Activated naive CD4-positive, alpha-beta T cell treated with anti-CD3 and anti-CD28 coated beads, Interleukin-2, amount 10 ng/mL, durations not matched to agents 7 days and 5 days (primary cell): ENCODE data around the gene FUCA1.
A peak's percentile ranks its signal among the peaks of the same experiment; 100 is the strongest.

ENCODE experiments used
- CTCF ChIA-PET: fragments of 350-600 bp; sonication (Branson Sonifier 250); formaldehyde crosslinking; loops from one replicate; lab custom pipeline; 2021; ENCODE audit warnings: antibody characterized with exemption; lab: Charles Lee
- DNase-seq: peaks from one replicate; pipeline ENCODE4 v3.0.0-alpha.2; 2020
- H3K27ac Mint-ChIP-seq: one replicate; pipeline ENCODE4 v1.8.0; 2021; ENCODE audit warnings: mild to moderate bottlenecking, moderate library complexity, mixed read lengths
- H3K27me3 Mint-ChIP-seq: one replicate; pipeline ENCODE4 v1.8.0; 2021; ENCODE audit warnings: mild to moderate bottlenecking, mixed read lengths
- H3K36me3 Mint-ChIP-seq: one replicate; pipeline ENCODE4 v1.8.0; 2021; ENCODE audit warnings: mixed read lengths
- H3K4me1 Mint-ChIP-seq: one replicate; pipeline ENCODE4 v1.8.0; 2021; ENCODE audit warnings: mixed read lengths
- H3K4me3 Mint-ChIP-seq: one replicate; pipeline ENCODE4 v1.8.0; 2021; ENCODE audit warnings: mild to moderate bottlenecking, moderate library complexity, mixed read lengths
- H3K9me3 Mint-ChIP-seq: one replicate; pipeline ENCODE4 v1.8.0; 2021; ENCODE audit warnings: mixed read lengths

The FUCA1 gene

DNA sequence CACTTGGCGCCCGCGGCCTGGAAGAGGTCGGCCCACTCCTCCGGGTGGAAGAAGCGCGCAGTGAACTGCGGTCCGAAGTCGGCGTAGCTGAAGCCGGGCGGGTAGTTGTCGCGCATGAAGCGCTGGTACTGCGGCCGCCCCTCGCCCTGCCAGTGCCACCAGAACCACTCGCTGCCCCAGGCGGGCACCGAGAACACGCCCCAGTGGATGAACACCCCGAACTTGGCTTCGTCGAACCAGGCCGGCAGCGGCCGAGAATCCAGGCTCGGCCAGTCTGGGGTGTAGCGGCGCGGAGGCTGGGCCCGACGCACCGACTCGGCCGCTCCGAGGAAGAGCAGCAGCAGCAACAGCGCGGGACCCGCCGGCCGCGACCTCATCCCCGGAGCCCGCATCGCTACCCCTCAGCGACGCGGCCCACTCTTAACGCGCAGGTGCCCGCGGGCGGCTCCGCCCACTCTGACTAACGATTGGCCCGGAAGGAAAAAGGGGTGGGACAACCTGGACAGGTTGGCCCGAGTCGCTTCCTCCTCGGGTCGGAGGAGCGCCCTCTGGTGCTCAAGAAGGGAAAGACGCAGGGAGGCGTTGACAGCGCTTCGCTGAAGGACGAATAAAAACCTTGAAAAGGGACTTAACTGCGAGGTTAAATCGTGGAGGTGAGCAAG lies at the start of gene FUCA1:
TSS of gene FUCA1 (minus strand) at position 396 of the 662 bp plus-strand sequence. CDS start at position 392, 4 bp downstream.
- CTCF ChIA-PET = interaction anchor here (0.8 to 1.3 kb wide), 4 partner anchors 24 to 96 kb away, joined by 3 to 8 read pairs (median 4); no protein-coding TSS in a partner anchor
- peak within 1 kb of the TSS; percentile 70 for H3K4me3 Mint-ChIP-seq
- peak; percentile 97 for DNase-seq

DNA sequence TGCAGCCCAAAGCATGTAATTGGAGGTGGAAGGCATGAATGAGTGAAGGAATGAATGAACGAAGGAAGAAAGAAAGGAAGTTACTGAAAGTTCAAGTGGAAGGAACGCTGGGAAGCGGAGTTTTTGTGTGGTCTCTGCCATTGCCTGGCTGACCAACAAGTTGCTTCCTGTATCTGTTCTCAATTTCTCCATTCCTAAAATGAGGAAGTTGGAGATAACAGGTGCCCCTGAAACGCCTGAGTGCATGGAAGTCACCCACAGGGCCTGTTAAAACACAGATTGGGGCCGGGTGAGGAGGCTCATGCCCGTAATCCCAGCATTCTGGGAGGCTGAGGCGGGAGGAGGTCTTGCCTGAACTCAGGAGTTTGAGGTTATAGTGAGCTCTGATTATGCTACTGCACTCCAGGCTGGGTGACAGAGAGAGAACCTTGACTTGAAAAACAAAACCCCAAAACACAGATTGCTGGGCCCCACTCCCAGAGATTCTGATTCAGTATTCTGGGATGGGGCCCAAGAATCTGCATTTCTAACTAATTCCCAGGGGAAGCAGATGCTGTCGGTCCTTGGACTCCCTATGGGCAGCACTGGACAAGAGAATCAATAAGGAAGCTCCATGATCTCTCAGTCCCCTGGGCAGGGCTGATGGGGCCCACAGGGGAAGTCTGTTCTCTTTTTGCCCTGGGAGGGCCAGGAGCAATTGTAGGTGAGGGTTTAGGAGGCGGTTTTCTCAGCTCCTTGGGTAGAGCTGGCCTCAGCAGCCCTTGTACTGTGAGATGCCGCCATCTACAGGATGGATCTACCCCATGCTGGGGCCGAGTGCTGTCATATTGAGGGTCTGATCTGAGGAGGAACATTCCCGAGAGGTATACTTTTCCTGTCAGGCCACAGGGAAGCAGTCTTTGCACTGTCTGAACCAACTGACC lies 48.4 kb upstream of the FUCA1 start:
- Mint-ChIP-seq H3K27ac (no peak overlapping the region), H3K27me3 (peaks cover 16% of the 10 kb centered on the region), H3K4me3 (no peak overlapping the region), H3K9me3 (no peaks in the 10 kb centered on the region), H3K4me1 (peaks cover 34% of the 10 kb centered on the region), H3K36me3 (no peaks in the 10 kb centered on the region)
- DNase-seq = peak; percentile 78
- CTCF ChIA-PET = interaction anchor here (0.6 to 4.6 kb wide), 16 partner anchors 15 to 371 kb away, joined by 3 to 81 read pairs (median 4); partner anchors contain the start of genes HMGCL and LYPLA2

More for the DNA sequence above, at the start of gene FUCA1:
- no peaks in the 10 kb centered on the region for H3K9me3 Mint-ChIP-seq
- H3K27ac Mint-ChIP-seq = peak within 1 kb of the TSS; percentile 12
- peaks cover 26% of the 10 kb centered on the region for H3K4me1 Mint-ChIP-seq
- peaks cover 2% of the 10 kb centered on the region for H3K36me3 Mint-ChIP-seq
- H3K27me3 Mint-ChIP-seq = peaks cover 20% of the 10 kb centered on the region

DNA sequence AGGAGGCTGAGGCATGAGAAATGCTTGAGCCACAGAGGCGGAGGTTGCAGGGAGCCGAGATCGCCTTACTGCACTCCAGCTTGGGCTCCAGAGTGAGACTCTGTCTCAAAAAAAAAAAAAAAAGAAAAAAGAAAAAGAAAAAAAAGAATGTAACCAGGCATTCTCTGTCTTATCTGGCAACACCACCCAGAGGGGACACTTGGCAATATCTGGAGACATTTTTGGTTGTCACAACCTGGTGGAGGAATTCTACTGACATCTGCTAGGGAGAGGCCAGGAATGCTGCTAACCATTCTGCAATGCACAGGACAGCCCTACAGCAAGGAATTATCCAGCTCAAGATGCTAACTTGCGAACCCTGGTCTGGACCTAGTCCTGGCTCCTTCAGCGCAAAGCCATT lies 47.4 kb upstream of the FUCA1 start:
- Mint-ChIP-seq H3K27me3 (peaks cover 16% of the 10 kb centered on the region), H3K4me1 (peaks cover 44% of the 10 kb centered on the region), H3K9me3 (peaks cover 1% of the 10 kb centered on the region), H3K36me3 (no peaks in the 10 kb centered on the region), H3K4me3 (no peak overlapping the region), H3K27ac (no peak overlapping the region)
- CTCF ChIA-PET = interaction anchor here (0.6 to 4.6 kb wide), 5 partner anchors 106 to 161 kb away, joined by 4 to 81 read pairs (median 11); no protein-coding TSS in a partner anchor
- DNase-seq = no peak

DNA sequence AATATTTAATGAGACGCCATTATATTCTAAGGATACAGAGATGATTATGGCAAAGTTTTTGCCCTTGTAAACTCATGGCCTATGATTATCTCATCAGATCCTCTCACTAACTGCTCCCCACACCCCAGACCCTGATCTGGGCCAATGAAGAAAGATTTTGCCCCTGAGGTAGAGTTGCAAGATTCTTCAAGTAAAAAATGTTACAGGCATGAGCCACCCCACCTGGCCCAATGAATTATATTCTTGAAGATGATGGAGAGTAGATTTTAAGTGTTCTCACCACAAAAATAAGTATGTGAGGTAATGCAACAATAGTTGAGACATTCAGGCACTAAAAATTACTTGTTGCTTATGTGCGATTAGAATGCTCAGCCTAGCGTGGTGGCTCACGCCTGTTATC lies 46.8 kb upstream of the FUCA1 start:
- H3K4me1 Mint-ChIP-seq = peaks cover 48% of the 10 kb centered on the region
- H3K4me3 Mint-ChIP-seq = no peak overlapping the region
- peaks cover 13% of the 10 kb centered on the region for H3K27me3 Mint-ChIP-seq
- no peak for DNase-seq
- H3K27ac Mint-ChIP-seq = no peak overlapping the region
- no peaks in the 10 kb centered on the region for H3K36me3 Mint-ChIP-seq
- H3K9me3 Mint-ChIP-seq = peaks cover 1% of the 10 kb centered on the region
- CTCF ChIA-PET = interaction anchor here (3.0 to 4.6 kb wide), 2 partner anchors 106 to 144 kb away, joined by 48 to 81 read pairs; no protein-coding TSS in a partner anchor

DNA sequence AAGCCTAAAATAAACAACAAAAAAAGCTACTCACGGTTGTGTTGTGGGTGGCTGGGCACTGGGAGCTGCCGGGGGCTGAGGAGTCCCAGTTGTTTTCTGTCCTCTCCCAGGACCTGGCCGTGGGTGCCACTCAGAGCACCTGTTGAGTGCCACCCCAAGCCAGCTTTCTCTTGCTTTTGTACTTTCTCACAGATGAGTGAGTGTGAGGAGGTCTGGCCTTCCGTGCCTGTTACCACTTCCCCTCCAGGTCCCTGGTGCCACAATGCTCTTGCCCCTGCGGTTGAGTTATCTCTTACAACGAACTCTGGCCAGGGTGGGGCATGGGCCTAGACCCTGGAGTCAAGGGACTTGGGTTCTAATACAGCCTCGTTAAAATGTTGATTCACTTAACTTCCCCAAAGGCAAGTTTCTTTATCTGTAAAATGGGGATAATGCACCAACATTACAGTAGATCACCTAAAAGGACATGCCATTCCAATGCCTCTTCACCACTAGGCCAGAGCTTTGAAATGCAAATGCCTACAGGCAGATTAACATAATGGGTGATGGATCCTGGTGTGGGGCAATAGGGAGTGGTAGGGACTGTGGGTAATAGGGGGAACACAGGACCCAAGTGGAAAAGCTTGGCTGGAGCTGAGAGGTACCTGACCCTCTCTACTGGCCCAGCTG lies 45.3 kb upstream of the FUCA1 start, which contains the start of gene CNR2:
TSS of gene CNR2 (minus strand) at position 151 of the 669 bp plus-strand sequence. CDS start 37,745 bp downstream, outside the sequence.
- Mint-ChIP-seq H3K9me3 (peaks cover 1% of the 10 kb centered on the region), H3K36me3 (no peaks in the 10 kb centered on the region), H3K27ac (peak within 1 kb of the TSS; percentile 69), H3K27me3 (peaks cover 15% of the 10 kb centered on the region), H3K4me1 (peaks cover 60% of the 10 kb centered on the region), H3K4me3 (peak within 1 kb of the TSS; percentile 18)
- DNase-seq = peak; percentile 48
- CTCF ChIA-PET = interaction anchor here (1.4 to 1.6 kb wide), 2 partner anchors 36 to 103 kb away, joined by 3 to 6 read pairs; no protein-coding TSS in a partner anchor

DNA sequence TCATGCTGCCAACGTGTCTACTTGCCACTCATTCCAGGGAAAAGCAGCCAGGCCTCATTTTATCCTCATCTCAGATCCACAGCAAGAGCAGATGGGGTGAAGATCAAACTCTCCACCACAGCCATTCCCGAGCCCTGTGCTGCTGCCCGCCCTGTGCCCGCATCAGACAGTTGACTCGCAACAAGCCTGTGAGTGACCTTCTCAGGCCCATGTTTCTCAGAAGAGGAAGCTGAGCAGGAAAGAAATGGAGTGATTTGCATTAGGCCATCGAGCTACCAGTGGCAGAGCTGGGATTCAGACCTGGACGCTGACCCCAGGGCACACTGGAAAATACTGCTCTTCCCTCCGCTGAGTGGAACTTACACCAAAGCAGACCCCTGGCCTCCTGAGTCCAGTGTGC lies 43.8 kb upstream of the FUCA1 start:
- no peak overlapping the region for H3K27ac Mint-ChIP-seq
- peaks cover 60% of the 10 kb centered on the region for H3K4me1 Mint-ChIP-seq
- no peak for DNase-seq
- peaks cover 14% of the 10 kb centered on the region for H3K27me3 Mint-ChIP-seq
- H3K36me3 Mint-ChIP-seq = no peaks in the 10 kb centered on the region
- CTCF ChIA-PET = interaction anchor here (0.6 to 1.4 kb wide), 2 partner anchors 140 to 178 kb away, joined by 3 read pairs; no protein-coding TSS in a partner anchor
- H3K4me3 Mint-ChIP-seq = no peak overlapping the region
- H3K9me3 Mint-ChIP-seq = peaks cover 1% of the 10 kb centered on the region

DNA sequence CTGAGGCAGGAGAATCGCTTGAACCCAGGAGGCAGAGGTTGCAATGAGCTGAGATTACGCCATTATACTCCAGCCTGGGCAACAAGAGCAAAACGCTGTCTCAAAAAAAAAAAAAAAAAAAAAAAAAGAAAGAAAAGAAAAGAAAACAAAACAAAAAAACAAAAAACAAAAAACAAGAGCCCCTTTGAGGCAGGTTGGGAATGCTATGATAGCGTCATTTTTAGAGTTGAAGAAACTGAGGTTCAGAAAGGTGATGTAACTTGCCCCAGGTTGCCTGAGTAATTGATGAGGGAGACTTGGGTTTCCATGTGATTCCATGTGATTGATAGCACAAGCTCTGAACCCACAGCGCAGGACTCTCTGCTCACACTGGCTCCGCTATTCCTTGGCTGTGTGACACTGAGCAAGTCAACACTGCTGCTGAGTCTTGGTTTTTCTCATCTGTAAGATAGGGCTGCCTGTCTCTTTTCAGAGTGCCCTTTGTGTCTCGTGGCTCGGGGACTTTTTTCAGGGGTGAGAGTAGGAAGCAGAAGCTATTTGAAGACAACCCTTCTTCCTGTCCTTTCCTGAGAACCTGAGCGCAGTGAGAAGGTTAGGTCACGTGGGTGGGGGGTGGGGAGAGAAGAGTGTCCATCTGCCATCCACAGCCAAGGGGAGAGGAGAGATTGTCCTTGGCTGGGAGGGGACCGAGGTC lies 42.6 kb upstream of the FUCA1 start:
- Mint-ChIP-seq H3K36me3 (no peaks in the 10 kb centered on the region), H3K27me3 (peaks cover 6% of the 10 kb centered on the region), H3K4me1 (peaks cover 60% of the 10 kb centered on the region), H3K4me3 (peak overlapping the region; percentile 24), H3K27ac (peak overlapping the region; percentile 75), H3K9me3 (peaks cover 1% of the 10 kb centered on the region)
- CTCF ChIA-PET = interaction anchor here (0.8 to 1.4 kb wide), 2 partner anchors 100 to 139 kb away, joined by 3 read pairs; no protein-coding TSS in a partner anchor
- DNase-seq = peak; percentile 27

DNA sequence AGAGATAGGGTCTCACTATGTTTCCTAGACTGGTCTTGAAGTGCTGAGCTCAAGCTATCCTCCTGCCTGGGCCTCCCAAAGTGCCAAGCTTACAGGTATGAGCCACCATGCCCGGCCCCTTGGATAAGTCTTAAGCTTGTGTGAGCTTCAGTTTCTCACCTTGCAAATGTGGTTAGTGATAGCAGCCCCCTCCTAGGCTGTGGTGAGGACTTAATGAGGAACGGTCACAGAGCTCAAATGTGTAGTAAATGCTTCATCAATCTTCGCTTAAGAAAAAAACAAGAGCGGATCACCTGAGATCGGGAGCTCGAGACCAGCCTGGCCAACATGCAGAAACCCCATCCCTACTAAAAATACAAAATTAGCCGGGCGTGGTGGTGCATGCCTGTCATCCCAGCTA lies 42.1 kb upstream of the FUCA1 start:
- no peak overlapping the region for H3K27ac Mint-ChIP-seq
- CTCF ChIA-PET = interaction anchor here (0.7 kb wide), 1 partner anchor 138 kb away, joined by 3 read pairs; no protein-coding TSS in a partner anchor
- H3K9me3 Mint-ChIP-seq = peaks cover 1% of the 10 kb centered on the region
- DNase-seq = no peak
- no peaks in the 10 kb centered on the region for H3K36me3 Mint-ChIP-seq
- no peak overlapping the region for H3K4me3 Mint-ChIP-seq
- peaks cover 9% of the 10 kb centered on the region for H3K27me3 Mint-ChIP-seq
- peaks cover 62% of the 10 kb centered on the region for H3K4me1 Mint-ChIP-seq

DNA sequence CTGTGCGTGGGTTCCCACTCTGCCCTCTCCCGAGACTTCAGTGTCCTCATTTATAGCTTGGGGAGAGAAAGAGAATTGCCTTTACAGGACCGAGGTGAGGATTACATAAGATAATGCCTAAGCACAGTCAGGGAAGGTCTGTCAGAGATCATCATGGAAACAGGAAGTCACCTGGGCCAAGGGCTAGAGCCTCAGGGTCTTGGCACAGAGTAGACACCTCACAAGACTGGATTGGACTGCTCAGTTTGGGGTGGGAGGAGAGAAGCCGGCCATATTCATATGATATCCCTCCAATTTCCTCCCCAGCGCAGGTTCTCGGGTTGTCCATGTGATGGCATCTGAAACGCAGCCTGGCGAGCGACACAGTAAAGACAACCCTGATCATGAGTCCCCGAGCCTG lies 41.3 kb upstream of the FUCA1 start:
- no peak overlapping the region for H3K27ac Mint-ChIP-seq
- CTCF ChIA-PET = interaction anchor here (0.7 to 1.1 kb wide), 2 partner anchors 138 to 140 kb away, joined by 3 read pairs; no protein-coding TSS in a partner anchor
- H3K9me3 Mint-ChIP-seq = peaks cover 1% of the 10 kb centered on the region
- peaks cover 63% of the 10 kb centered on the region for H3K4me1 Mint-ChIP-seq
- no peak for DNase-seq
- peaks cover 17% of the 10 kb centered on the region for H3K27me3 Mint-ChIP-seq
- H3K4me3 Mint-ChIP-seq = no peak overlapping the region
- no peaks in the 10 kb centered on the region for H3K36me3 Mint-ChIP-seq

DNA sequence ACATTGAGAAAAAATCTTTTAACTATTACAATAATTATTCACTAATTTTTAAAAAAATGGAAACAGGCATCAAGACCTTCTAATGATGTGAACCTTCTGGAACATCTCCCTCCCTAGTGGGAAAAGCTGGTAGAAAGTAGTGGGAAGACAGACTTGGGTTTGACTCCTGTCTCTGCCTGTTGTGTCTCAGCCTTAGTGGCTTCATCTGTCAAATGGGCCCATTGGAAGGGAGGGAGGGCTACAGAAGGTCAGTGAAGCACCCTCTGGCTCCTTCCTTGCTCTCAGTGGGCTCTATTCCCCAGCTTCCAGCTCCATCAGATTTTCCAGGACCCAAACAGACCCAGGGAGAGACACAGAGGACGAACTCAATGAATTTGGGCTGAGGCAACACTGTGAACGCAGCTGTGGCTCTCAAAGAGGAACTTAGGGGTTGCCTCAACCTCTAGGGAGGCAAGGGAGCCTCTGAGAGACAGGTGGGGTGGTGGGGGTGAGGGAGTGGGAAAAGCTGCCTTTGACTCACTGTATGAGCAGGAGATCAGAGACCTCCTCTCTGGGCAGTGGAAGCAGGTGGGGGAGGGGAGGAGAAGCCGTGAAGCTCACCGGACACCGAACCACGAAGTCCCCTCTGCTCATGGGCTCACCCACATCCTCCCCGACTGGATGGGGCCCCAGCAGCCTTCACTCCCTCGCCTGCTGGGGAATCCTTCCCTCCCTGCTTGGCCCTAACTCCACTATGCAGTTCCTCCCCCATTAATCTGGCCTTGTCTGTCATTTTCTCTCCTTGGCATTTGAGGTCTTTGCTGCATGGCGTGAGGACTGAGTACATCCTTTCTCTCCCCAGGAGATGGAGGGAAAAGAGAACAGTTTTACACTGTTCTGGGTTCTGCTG lies 40.6 kb upstream of the FUCA1 start:
- Mint-ChIP-seq H3K27me3 (peaks cover 24% of the 10 kb centered on the region), H3K27ac (no peak overlapping the region), H3K36me3 (no peaks in the 10 kb centered on the region), H3K4me3 (no peak overlapping the region), H3K9me3 (peaks cover 1% of the 10 kb centered on the region), H3K4me1 (peaks cover 59% of the 10 kb centered on the region)
- DNase-seq = peak; percentile 53
- CTCF ChIA-PET = interaction anchor here (1.0 to 1.1 kb wide), 3 partner anchors 99 to 139 kb away, joined by 3 to 8 read pairs (median 3); no protein-coding TSS in a partner anchor

DNA sequence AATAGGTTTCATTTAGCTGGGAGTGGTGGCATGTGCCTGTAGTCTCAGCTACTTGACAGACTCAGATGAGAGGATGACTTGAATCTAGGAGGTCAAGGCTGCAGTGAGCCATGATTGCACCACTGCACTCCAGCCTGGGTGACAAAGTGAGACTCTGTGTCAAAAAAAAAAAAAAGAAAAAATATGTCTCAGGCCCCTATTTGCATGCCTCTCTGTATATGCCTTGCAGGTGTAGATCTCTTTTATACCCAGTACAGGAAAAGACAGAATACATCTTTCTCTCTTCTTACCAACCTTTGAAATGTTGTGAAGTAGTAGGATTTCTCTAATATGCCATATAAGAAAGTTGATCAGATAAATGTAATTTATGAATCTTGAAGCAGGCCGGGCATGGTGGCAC lies 38.6 kb upstream of the FUCA1 start:
- Mint-ChIP-seq H3K4me1 (peaks cover 40% of the 10 kb centered on the region), H3K36me3 (no peaks in the 10 kb centered on the region), H3K4me3 (no peak overlapping the region), H3K27ac (no peak overlapping the region), H3K9me3 (peaks cover 1% of the 10 kb centered on the region), H3K27me3 (peaks cover 33% of the 10 kb centered on the region)
- CTCF ChIA-PET = interaction anchor here (1.6 kb wide), 1 partner anchor 135 kb away, joined by 6 read pairs; no protein-coding TSS in a partner anchor
- no peak for DNase-seq

DNA sequence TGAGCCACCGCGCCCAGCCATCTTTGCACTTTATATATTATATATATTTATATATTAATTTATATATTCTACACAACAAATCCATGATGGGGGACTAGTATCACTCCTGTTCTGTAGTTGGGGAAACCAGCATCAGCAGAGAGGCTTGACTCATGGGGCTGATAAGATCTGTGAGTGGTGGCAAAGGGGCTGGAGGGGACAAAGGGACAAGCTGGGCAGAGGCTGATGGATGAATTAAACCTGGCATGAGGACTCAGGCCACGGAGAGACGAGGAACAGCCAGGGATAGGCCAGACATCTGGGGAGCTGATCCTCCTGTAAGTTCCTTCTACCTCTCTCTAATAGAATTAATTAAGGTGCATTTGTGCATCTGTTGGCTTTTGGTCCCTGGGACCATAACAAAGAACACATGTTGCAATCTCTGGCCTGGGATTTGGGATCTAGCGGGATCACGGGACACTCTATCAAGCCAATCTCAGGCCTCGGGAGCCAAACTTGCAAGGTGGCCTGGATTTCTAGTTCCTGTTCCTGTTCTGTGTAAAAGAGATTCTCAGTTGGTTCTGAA lies 37.5 kb upstream of the FUCA1 start:
- CTCF ChIA-PET = interaction anchor here (1.6 kb wide), 1 partner anchor 133 kb away, joined by 6 read pairs; no protein-coding TSS in a partner anchor
- no peak overlapping the region for H3K27ac Mint-ChIP-seq
- no peaks in the 10 kb centered on the region for H3K36me3 Mint-ChIP-seq
- no peaks in the 10 kb centered on the region for H3K9me3 Mint-ChIP-seq
- DNase-seq = no peak
- peaks cover 28% of the 10 kb centered on the region for H3K4me1 Mint-ChIP-seq
- H3K4me3 Mint-ChIP-seq = no peak overlapping the region
- peaks cover 42% of the 10 kb centered on the region for H3K27me3 Mint-ChIP-seq
